Transverse colon (tissue), 4 donors: ENCODE results near the gene PRPSAP2. TPM values are rescaled to one million over a fixed set of nuclear protein-coding genes. Genes with fewer than 3 reads are reported as not detected.
"Not testable (repeated sequence)": the region's sequence is repeated elsewhere in the genome, so short reads cannot be mapped to it uniquely, and the experiment has no call there.

Source experiments
- DNase-seq: peaks from one replicate; pipeline ENCODE4 v3.0.0-alpha.2; 2019
- H3K27ac ChIP-seq, 4 donors: fragments of 200-600 bp; sonication (generic); 2 replicates each; pipeline ENCODE4 v1.5.1; 2016 to 2018; ENCODE audit warnings: inconsistent platforms in 4 of 4
- H3K27me3 ChIP-seq: fragments of 200-600 bp; sonication (generic); 2 replicates; pipeline ENCODE4 v1.5.1; 2017; ENCODE audit warnings: inconsistent platforms
- H3K36me3 ChIP-seq, 4 donors: fragments of 200-600 bp; sonication (generic); 2 replicates each; pipeline ENCODE4 v1.5.1; 2017 to 2019; ENCODE audit warnings: inconsistent platforms in 4 of 4
- H3K4me1 ChIP-seq, 4 donors: fragments of 200-600 bp; sonication (generic); 2 replicates each; pipeline ENCODE4 v1.5.1; 2017 to 2020; ENCODE audit warnings: inconsistent platforms in 4 of 4
- H3K4me3 ChIP-seq, 4 donors: fragments of 200-600 bp; sonication (generic); 1 replicate in 1 of 4; 2 replicates in 3 of 4; pipeline versions ENCODE4 v1.5.1 to v1.6.1; 2017 to 2019; ENCODE audit warnings: inconsistent platforms in 4 of 4
- H3K9me3 ChIP-seq, 2 donors: fragments of 200-600 bp; sonication (generic); 2 replicates each; pipeline ENCODE4 v1.5.1; 2017 to 2019; ENCODE audit warnings: inconsistent platforms in 2 of 2
- CTCF ChIP-seq, 5 experiments: fragments of 200-600 bp in 3 of 5; fragments of 450-650 bp in 2 of 5; sonication (generic) in 3 of 5; IDR thresholded peaks; 1 replicate in 2 of 5; 2 replicates in 3 of 5; pipeline ENCODE4 v1.5.1; 2016 to 2017; ENCODE audit warnings: antibody characterized with exemption in 5 of 5, inconsistent platforms in 3 of 5, mild to moderate bottlenecking in 2 of 5, moderate library complexity in 1 of 5
- EP300 ChIP-seq: sonication (generic); formaldehyde crosslinking; IDR thresholded peaks from one replicate; pipeline ENCODE4 v1.6.1; 2017; ENCODE audit warnings: antibody characterized with exemption, low read depth
- POLR2A ChIP-seq: fragments of 450-650 bp; IDR thresholded peaks from one replicate; pipeline ENCODE4 v1.6.1; 2016; ENCODE audit warnings: antibody characterized with exemption, mild to moderate bottlenecking, moderate library complexity
- POLR2AphosphoS5 ChIP-seq, 3 donors: sonication (generic); formaldehyde crosslinking; IDR thresholded peaks; one replicate each; pipeline ENCODE4 v1.6.1; 2016; ENCODE audit warnings: antibody characterized with exemption in 3 of 3
- WGBS, 2 donors: methylation state at CpG; one replicate each; pipeline ENCODE4 v1.1.5; 2018; ENCODE audit warnings: low coverage in 1 of 2; 5-methylcytosine and 5-hydroxymethylcytosine counted together
- in situ Hi-C, 4 donors: fragments of 200-750 bp; cut with MboI; loops; one replicate each; pipeline versions ENCODE4 v1.15.0 to v1.15.1; 2017; ENCODE audit warnings: low sequenced_read_pairs in 3 of 4, low pct_ligation_motif_present in 1 of 4, low pct_unique_long_range_greater_than_20kb in 1 of 4
- intact Hi-C: fragments of 100-400 bp; cut with DNase I; formaldehyde crosslinking; loops from one replicate; pipeline ENCODE4 v1.15.1; 2023; ENCODE audit warnings: low total_unique reads
- total RNA-seq, 4 donors: library from RNA; depleted of rRNA; stranded (reverse); fragments of >200 nt; gene quantifications; one replicate each; pipeline ENCODE4 v1.1.0, GENCODE V29; 2016

PRPSAP2 gene
- total RNA-seq, 4 donors from 2014 or later: 22.4 to 77.0 (median 27.2) TPM

GRCh38 chr17:18955009-18955408 lies 97.1 kb downstream of the PRPSAP2 start:
- Histone ChIP-seq H3K9me3 (no peaks in the 10 kb centered on the region), H3K27ac (no peak overlapping the region), H3K36me3 (no peaks in the 10 kb centered on the region), H3K4me1 (no peaks in the 10 kb centered on the region), H3K4me3 (no peak overlapping the region), H3K27me3 (no peaks in the 10 kb centered on the region)
- in situ Hi-C loops (no loop called here), intact Hi-C loops (no loop called here)
- 88 to 100% methylated on average over 2 to 6 of the region's 6 CpGs for WGBS, 2 donors
- DNase-seq: no peak
- TF ChIP-seq POLR2A (no peak), POLR2AphosphoS5 (IDR thresholded peaks at IDR 0.05) (no peak), EP300 (no peak), CTCF (IDR thresholded peaks at IDR 0.05) (no peak)

GRCh38 chr17:18956021-18956420 lies 98.1 kb downstream of the PRPSAP2 start:
- H3K27me3 ChIP-seq, intact Hi-C loops, H3K9me3 ChIP-seq, H3K36me3 ChIP-seq, H3K4me1 ChIP-seq, H3K27ac ChIP-seq, DNase-seq, in situ Hi-C loops, H3K4me3 ChIP-seq: not testable (repeated sequence)
- WGBS, 2 donors: 93 to 94% methylated on average over 6 of the region's 6 CpGs

- intact Hi-C loops (no loop called here), in situ Hi-C loops (no loop called here)
- no peak for DNase-seq
- no peak overlapping the region for H3K27ac ChIP-seq
- 89% methylated on average over 3 of the region's 3 CpGs; no CpG with 5 or more reads in 1 of the 2 donors for WGBS, 2 donors
- H3K4me1 ChIP-seq: peaks cover 0 to 7% (median 2%) of the 10 kb centered on the region in 4 donors
- no peaks in the 10 kb centered on the region for H3K27me3 ChIP-seq
- no peak for TF ChIP-seq POLR2A
- H3K9me3 ChIP-seq: no peaks in the 10 kb centered on the region
- H3K36me3 ChIP-seq: no peaks in the 10 kb centered on the region
- H3K4me3 ChIP-seq: no peak overlapping the region
These were observed 98.7 kb downstream of the PRPSAP2 start for GRCh38 chr17:18956581-18956980.

DNA sequence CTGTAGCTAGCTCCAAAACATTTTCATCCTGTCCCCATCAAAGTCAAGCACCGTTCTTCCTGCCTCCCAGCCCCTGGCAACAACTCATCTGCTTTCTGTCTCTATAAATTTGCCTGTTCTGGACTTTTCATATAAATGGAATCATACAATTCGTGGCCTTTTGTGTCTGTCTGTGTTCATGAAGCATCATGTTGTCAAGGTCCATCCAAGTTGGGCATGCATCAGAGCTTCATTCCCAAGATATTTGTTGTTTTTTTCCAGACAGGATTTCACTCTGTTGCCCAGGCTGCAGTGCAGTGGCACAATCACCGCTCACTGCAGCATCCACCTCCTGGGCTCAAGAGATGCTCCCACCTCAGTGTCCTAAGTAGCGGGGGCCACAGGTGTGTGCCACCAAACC lies 99.9 kb downstream of the PRPSAP2 start:
- DNase-seq: no peak
- no peaks in the 10 kb centered on the region for H3K9me3 ChIP-seq
- TF ChIP-seq CTCF (IDR thresholded peaks at IDR 0.05) (no peak), POLR2A (no peak), EP300 (no peak), POLR2AphosphoS5 (IDR thresholded peaks at IDR 0.05) (no peak)
- H3K36me3 ChIP-seq: no peaks in the 10 kb centered on the region
- in situ Hi-C loops (no loop called here), intact Hi-C loops (no loop called here)
- 60 to 84% methylated on average over 1 to 4 of the region's 4 CpGs for WGBS, 2 donors
- no peaks in the 10 kb centered on the region for H3K27me3 ChIP-seq
- no peak overlapping the region for H3K27ac ChIP-seq
- peaks cover 0 to 9% (median 2%) of the 10 kb centered on the region in 4 donors for H3K4me1 ChIP-seq
- no peak overlapping the region for H3K4me3 ChIP-seq

DNA sequence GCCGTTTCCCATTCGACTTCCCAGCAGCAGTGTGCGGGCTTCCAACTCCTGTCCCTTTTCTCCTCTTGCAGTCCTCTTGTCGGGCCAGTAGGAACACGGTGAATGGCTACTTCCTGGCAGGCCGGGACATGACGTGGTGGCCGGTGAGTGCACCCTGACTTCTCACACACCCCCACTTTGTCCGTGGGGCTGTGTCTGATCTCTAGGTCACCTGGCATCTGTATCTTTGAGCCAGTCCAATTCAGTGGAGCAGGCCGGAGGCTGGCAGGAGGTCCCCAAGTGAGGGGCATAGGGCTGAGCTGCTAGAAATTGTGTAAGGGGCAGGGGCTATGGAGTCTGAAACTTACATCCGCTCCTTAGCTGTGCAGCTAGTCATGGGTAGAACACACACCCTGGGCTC lies 100.7 kb downstream of the PRPSAP2 start:
- TF ChIP-seq CTCF (IDR thresholded peaks at IDR 0.05) (no peak), EP300 (no peak), POLR2A (no peak), POLR2AphosphoS5 (IDR thresholded peaks at IDR 0.05) (no peak)
- H3K27me3 ChIP-seq: no peaks in the 10 kb centered on the region
- no peak overlapping the region for H3K27ac ChIP-seq
- no peaks in the 10 kb centered on the region for H3K36me3 ChIP-seq
- no peak overlapping the region for H3K4me3 ChIP-seq
- peaks cover 0 to 9% (median 2%) of the 10 kb centered on the region in 4 donors for H3K4me1 ChIP-seq
- WGBS, 2 donors: 97% methylated on average over 11 of the region's 11 CpGs; no CpG with 5 or more reads in 1 of the 2 donors
- H3K9me3 ChIP-seq: no peaks in the 10 kb centered on the region
- in situ Hi-C loops: no loop called here
- DNase-seq: no peak
- intact Hi-C loops: no loop called here
